ENCODE measurements around the gene KCNH6. TPM values are rescaled to one million over a fixed set of nuclear protein-coding genes. Genes with fewer than 3 reads are reported as not detected.

The KCNH6 gene
- total and polyA plus RNA-seq, 4 donors, result 0.09 TPM; not detected in 3

GRCh38 chr17:63489291-63489690 lies 33.9 kb upstream of the KCNH6 start:
- Histone ChIP-seq H3K27me3 (ENCODE audit: control insufficient read depth in 4 of 4, insufficient read depth in 4 of 4, low read length in 3 of 4) (no peaks in the 10 kb centered on the region), H3K36me3 (ENCODE audit: control insufficient read depth in 4 of 4, insufficient read depth in 3 of 4, low read depth in 1 of 4, low read length in 3 of 4) (no peaks in the 10 kb centered on the region), H3K4me1 (ENCODE audit: control insufficient read depth in 4 of 4, insufficient read depth in 4 of 4, low read length in 3 of 4) (no peaks in the 10 kb centered on the region), H3K9ac (ENCODE audit: low read depth in 1 of 2, low read length in 2 of 2) (no peak overlapping the region), H3K9me3 (ENCODE audit: control insufficient read depth in 4 of 4, low read length in 3 of 4) (no peaks in the 10 kb centered on the region), H3K27ac (ENCODE audit: low read depth in 1 of 2, low read length in 2 of 2) (no peak overlapping the region), H3K4me3 (ENCODE audit: low read depth in 1 of 3, low read length in 3 of 3) (no peak overlapping the region)
- 91% methylated on average over 6 of the region's 6 CpGs for WGBS
- no peak for TF ChIP-seq EGR1 (IDR thresholded peaks at IDR 0.05; ENCODE audit: low read depth in 2 of 2)
- TF ChIP-seq NR2F2 (IDR thresholded peaks at IDR 0.05), result no peak
- TF ChIP-seq REST (IDR thresholded peaks at IDR 0.05), result no peak
- TF ChIP-seq GABPA (IDR thresholded peaks at IDR 0.05 in 1 of 2, conservative IDR thresholded peaks at IDR 0.05 in 1 of 2), result no peak
- TF ChIP-seq JUND (IDR thresholded peaks at IDR 0.05), result no peak
- TF ChIP-seq SP1 (IDR thresholded peaks at IDR 0.05), result no peak
- TF ChIP-seq ZBTB33 (IDR thresholded peaks at IDR 0.05), result no peak
- no peak for TF ChIP-seq FOXA2 (IDR thresholded peaks at IDR 0.05)
- TF ChIP-seq RAD21 (IDR thresholded peaks at IDR 0.05), result no peak
- TF ChIP-seq CTCF (IDR thresholded peaks at IDR 0.05; ENCODE audit: low read depth, low read length, missing input control), result no peak
- TF ChIP-seq FOXA1 (IDR thresholded peaks at IDR 0.05), result no peak
- TF ChIP-seq RXRA (IDR thresholded peaks at IDR 0.05), result no peak
- no peak for TF ChIP-seq YY1 (IDR thresholded peaks at IDR 0.05)
- no peak for TF ChIP-seq HNF4G (IDR thresholded peaks at IDR 0.05)
- no peak for DNase-seq (ENCODE audit: low spot score)

- Histone ChIP-seq H3K36me3 (ENCODE audit: control insufficient read depth in 4 of 4, insufficient read depth in 3 of 4, low read depth in 1 of 4, low read length in 3 of 4) (no peaks in the 10 kb centered on the region), H3K27ac (ENCODE audit: low read depth in 1 of 2, low read length in 2 of 2) (no peak overlapping the region), H3K27me3 (ENCODE audit: control insufficient read depth in 4 of 4, insufficient read depth in 4 of 4, low read length in 3 of 4) (no peaks in the 10 kb centered on the region), H3K9ac (ENCODE audit: low read depth in 1 of 2, low read length in 2 of 2) (no peak overlapping the region), H3K9me3 (ENCODE audit: control insufficient read depth in 4 of 4, low read length in 3 of 4) (no peaks in the 10 kb centered on the region), H3K4me1 (ENCODE audit: control insufficient read depth in 4 of 4, insufficient read depth in 4 of 4, low read length in 3 of 4) (no peaks in the 10 kb centered on the region), H3K4me3 (ENCODE audit: low read depth in 1 of 3, low read length in 3 of 3) (no peak overlapping the region)
- no peak for DNase-seq (ENCODE audit: low spot score)
- TF ChIP-seq TAF1 (conservative IDR thresholded peaks at IDR 0.05) (no peak), ATF3 (IDR thresholded peaks at IDR 0.05) (no peak), FOXA1 (IDR thresholded peaks at IDR 0.05) (no peak), ZBTB33 (IDR thresholded peaks at IDR 0.05) (no peak), SP1 (IDR thresholded peaks at IDR 0.05) (no peak), NR2F2 (IDR thresholded peaks at IDR 0.05) (no peak), JUND (IDR thresholded peaks at IDR 0.05) (no peak), GABPA (IDR thresholded peaks at IDR 0.05 in 1 of 2, conservative IDR thresholded peaks at IDR 0.05 in 1 of 2) (no peak)
- WGBS, result 72% methylated on average over 10 of the region's 10 CpGs
These were observed 32.8 kb upstream of the KCNH6 start for GRCh38 chr17:63490329-63490728.
